Measurements from ENCODE around the gene U2AF2. TPM values are rescaled to one million over a fixed set of nuclear protein-coding genes. Genes with fewer than 3 reads are reported as not detected.

U2AF2 gene
- total and polyA plus RNA-seq, 9 donors, result 27.3 to 183 (median 148) TPM

- H3K27me3 ChIP-seq, result no peaks in the 10 kb centered on the region
- H3K4me1 ChIP-seq (ENCODE audit: insufficient read depth), result no peaks in the 10 kb centered on the region
- intact Hi-C loops (cut with DNase I), result no loop called here
- no peaks in the 10 kb centered on the region for H3K36me3 ChIP-seq
- no peak for TF ChIP-seq POLR2A (IDR thresholded peaks at IDR 0.05)
- TF ChIP-seq EP300 (IDR thresholded peaks at IDR 0.05), result no peak
- TF ChIP-seq CTCF (IDR thresholded peaks at IDR 0.05), result no peak
- DNase-seq, result no peak
- 77 to 84% (median 81%) methylated on average over 29 to 30 of the region's 30 CpGs for WGBS, 3 donors
- H3K27ac ChIP-seq, result no peak overlapping the region
- no peaks in the 10 kb centered on the region for H3K9me3 ChIP-seq
- H3K4me3 ChIP-seq, result no peak overlapping the region
These were observed 13.9 kb downstream of the U2AF2 start for GRCh38 chr19:55668603-55669348.

DNA sequence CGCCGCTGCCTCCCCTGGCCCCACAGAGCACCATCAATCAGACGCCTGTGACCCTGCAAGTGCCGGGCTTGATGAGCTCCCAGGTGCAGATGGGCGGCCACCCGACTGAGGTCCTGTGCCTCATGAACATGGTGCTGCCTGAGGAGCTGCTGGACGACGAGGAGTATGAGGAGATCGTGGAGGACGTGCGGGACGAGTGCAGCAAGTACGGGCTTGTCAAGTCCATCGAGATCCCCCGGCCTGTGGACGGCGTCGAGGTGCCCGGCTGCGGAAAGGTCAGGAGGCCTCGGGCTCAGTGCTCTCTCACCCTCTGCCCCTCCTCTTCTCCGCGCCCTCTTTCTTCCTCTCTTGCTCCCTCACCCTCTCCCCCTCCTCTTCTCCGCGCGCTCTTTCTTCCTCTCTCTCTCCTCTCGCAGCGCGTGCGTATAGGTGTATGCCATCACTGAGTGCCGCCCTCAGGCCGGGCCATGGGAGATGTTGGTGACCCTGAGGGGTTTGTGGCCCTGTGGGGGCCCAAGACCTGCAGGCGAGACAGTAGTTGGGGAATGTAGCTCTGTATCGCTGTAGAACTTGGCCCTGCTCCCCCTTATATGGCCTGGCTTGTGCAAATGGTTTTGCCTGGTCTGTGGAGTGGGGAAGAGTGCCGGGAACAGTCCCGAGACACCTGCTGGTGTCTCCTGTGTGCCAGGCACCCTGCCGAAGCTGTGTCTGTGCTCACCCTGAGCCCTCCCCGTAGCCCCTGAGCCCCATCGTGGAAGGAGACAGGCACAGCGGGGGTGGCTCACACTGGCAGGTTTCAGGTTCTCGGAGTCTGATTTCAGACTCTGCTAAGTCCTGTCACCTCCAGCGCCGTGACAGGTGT, 14.8 kb downstream of the U2AF2 start:
- Histone ChIP-seq H3K4me3 (no peak overlapping the region), H3K27ac (no peak overlapping the region), H3K4me1 (ENCODE audit: insufficient read depth) (no peaks in the 10 kb centered on the region), H3K36me3 (no peaks in the 10 kb centered on the region), H3K9me3 (no peaks in the 10 kb centered on the region), H3K27me3 (no peaks in the 10 kb centered on the region)
- intact Hi-C loops (cut with DNase I), result loop anchor here in 2 of 4 donors (10.0 kb wide), 2 partner anchors 555 to 1465 kb away; partner anchors contain the start of genes PPP1R12C (in 1 of the 2) and RPS9 (in 1 of the 2)
- WGBS, 3 donors, result 80 to 86% (median 83%) methylated on average over 43 of the region's 43 CpGs
- no peak for DNase-seq
- TF ChIP-seq POLR2A (IDR thresholded peaks at IDR 0.05) (no peak), EP300 (IDR thresholded peaks at IDR 0.05) (no peak), CTCF (IDR thresholded peaks at IDR 0.05) (no peak)

DNA sequence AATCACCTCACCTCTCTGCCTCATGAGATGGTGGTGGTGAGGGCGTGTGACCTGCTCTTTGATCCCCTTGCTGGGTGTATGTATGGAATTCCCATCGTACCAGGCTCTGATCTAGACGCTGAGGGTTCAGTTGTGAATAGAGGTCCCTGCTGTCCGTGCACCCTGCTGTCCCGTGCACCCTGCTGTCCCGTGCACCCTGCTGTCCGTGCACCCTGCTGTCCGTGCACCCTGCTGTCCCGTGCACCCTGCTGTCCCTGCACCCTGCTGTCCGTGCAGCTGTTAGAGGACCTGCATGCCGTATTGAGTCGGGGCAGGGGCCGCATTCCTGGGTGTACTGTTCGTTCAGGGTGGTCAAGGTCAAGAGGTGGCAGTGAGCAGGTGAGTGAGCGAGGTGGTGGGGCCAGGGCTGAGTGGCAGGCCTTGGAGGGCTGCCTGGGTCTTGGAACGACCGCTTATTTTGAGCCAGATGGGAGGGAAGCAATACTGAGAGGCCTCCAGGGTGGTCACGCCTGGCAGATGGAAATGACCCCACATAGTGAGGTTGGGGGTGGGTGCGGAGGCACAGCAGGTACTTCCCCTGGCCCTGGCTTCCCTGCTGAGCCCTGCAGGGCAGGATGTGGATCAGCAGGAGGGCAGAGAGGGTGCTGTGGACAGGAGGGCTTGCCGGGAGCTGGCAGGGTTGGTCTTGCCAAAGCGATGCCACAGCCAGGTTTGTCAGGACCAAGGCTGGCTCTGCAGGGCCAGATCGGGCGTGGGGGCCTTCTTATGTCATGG, 15.6 kb downstream of the U2AF2 start:
- no peaks in the 10 kb centered on the region for H3K4me1 ChIP-seq (ENCODE audit: insufficient read depth)
- WGBS, 3 donors, result 64 to 75% (median 67%) methylated on average over 23 of the region's 23 CpGs
- DNase-seq, result peak in 1 of 5 donors; percentile 45
- no peak overlapping the region for H3K27ac ChIP-seq
- intact Hi-C loops (cut with DNase I), result loop anchor here in 2 of 4 donors (10.0 kb wide), 2 partner anchors 556 to 1466 kb away; partner anchors contain the start of genes PPP1R12C (in 1 of the 2) and RPS9 (in 1 of the 2)
- H3K36me3 ChIP-seq, result no peaks in the 10 kb centered on the region
- no peaks in the 10 kb centered on the region for H3K27me3 ChIP-seq
- TF ChIP-seq CTCF (IDR thresholded peaks at IDR 0.05) (no peak), POLR2A (IDR thresholded peaks at IDR 0.05) (no peak), EP300 (IDR thresholded peaks at IDR 0.05) (no peak)
- H3K9me3 ChIP-seq, result no peaks in the 10 kb centered on the region
- H3K4me3 ChIP-seq, result no peak overlapping the region

DNA sequence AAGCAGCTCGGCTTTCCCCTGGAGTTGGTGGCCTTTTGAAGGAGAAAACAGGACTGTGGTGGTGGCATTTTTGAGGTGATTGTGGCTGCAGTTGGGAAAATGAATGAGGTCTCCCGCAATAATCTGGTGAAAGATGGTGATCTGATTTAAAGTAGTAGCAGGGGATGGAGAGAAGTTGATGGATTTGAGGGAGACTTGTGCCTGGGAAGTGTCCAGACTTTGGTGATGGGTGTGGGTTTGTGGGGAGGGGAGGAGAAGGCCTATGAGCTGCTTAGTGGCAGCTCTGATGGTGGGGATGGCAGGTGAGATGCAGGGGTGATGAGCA, 16.2 kb downstream of the U2AF2 start:
- Histone ChIP-seq H3K27ac (no peak overlapping the region), H3K27me3 (no peaks in the 10 kb centered on the region), H3K4me1 (ENCODE audit: insufficient read depth) (peaks cover 2% of the 10 kb centered on the region), H3K36me3 (no peaks in the 10 kb centered on the region), H3K4me3 (no peak overlapping the region), H3K9me3 (no peaks in the 10 kb centered on the region)
- TF ChIP-seq EP300 (IDR thresholded peaks at IDR 0.05) (no peak), CTCF (IDR thresholded peaks at IDR 0.05) (no peak), POLR2A (IDR thresholded peaks at IDR 0.05) (no peak)
- DNase-seq, result no peak
- WGBS, 3 donors, result 65 to 80% (median 71%) methylated on average over 2 of the region's 2 CpGs
- intact Hi-C loops (cut with DNase I), result loop anchor here in 2 of 4 donors (10.0 kb wide), 2 partner anchors 556 to 1466 kb away; partner anchors contain the start of genes PPP1R12C (in 1 of the 2) and RPS9 (in 1 of the 2)

Measured in ovary (tissue), 9 donors.